ENCODE results near the gene MMP28.

MMP28 gene

GRCh38 chr17:35795007-35795870 lies at the start of gene MMP28:
TSS of gene MMP28 (minus strand) at chr17:35795641. CDS start at chr17:35795377, 264 bp downstream.
- DNase-seq, result peak; percentile 56

GRCh38 chr17:35844547-35844946 lies 49.1 kb upstream of the MMP28 start:
- no peak for DNase-seq

GRCh38 chr17:35843698-35844097 lies 48.3 kb upstream of the MMP28 start:
- DNase-seq, result no peak

GRCh38 chr17:35842239-35842638 lies 46.8 kb upstream of the MMP28 start:
- DNase-seq, result no peak

- no peak for DNase-seq
Observed at GRCh38 chr17:35841505-35841904, 46.1 kb upstream of the MMP28 start.

- no peak for DNase-seq
Observed at GRCh38 chr17:35841101-35841500, 45.7 kb upstream of the MMP28 start.

- no peak for DNase-seq
Observed at GRCh38 chr17:35825206-35825605, 29.8 kb upstream of the MMP28 start.

- DNase-seq, result no peak
Observed at GRCh38 chr17:35821308-35821707, 25.9 kb upstream of the MMP28 start.

- DNase-seq, result no peak
Observed at GRCh38 chr17:35819455-35819854, 24.0 kb upstream of the MMP28 start.

GRCh38 chr17:35817196-35817595 lies 21.8 kb upstream of the MMP28 start:
- DNase-seq, result no peak

GRCh38 chr17:35816723-35817122 lies 21.3 kb upstream of the MMP28 start:
- DNase-seq, result no peak

- no peak for DNase-seq
Observed at GRCh38 chr17:35812456-35812855, 17.0 kb upstream of the MMP28 start.

GRCh38 chr17:35811759-35812158 lies 16.3 kb upstream of the MMP28 start:
- DNase-seq, result no peak

GRCh38 chr17:35809855-35810461 lies 14.5 kb upstream of the MMP28 start:
- DNase-seq, result no peak

- peak; percentile 96 for DNase-seq
Observed at GRCh38 chr17:35808962-35809854, 13.8 kb upstream of the MMP28 start, which contains the start of gene TAF15. TSS of gene TAF15 (plus strand) at chr17:35809484. CDS start at chr17:35809570, 86 bp downstream.

- no peak for DNase-seq
Observed at GRCh38 chr17:35808240-35808961, 13.0 kb upstream of the MMP28 start.

GRCh38 chr17:35807371-35808144 lies 12.1 kb upstream of the MMP28 start:
- DNase-seq, result no peak

GRCh38 chr17:35804658-35805192 lies 9.3 kb upstream of the MMP28 start:
- peak; percentile 49 for DNase-seq

GRCh38 chr17:35801583-35802224 lies 6.3 kb upstream of the MMP28 start:
- DNase-seq, result peak; percentile 59

GRCh38 chr17:35799942-35800341 lies 4.5 kb upstream of the MMP28 start:
- DNase-seq, result no peak

GRCh38 chr17:35797918-35798317 lies 2.5 kb upstream of the MMP28 start:
- no peak for DNase-seq

All from NCI-H2171 (cell line).